HepG2 (cell line): ENCODE results near the gene LRIT2. TPM values are rescaled to one million over a fixed set of nuclear protein-coding genes. Genes with fewer than 3 reads are reported as not detected.

Source experiments
- KDM6A ChIP-seq: IDR thresholded peaks from 2 replicates; pipeline ENCODE4 v1.6.1; 2016; ENCODE audit warnings: low read depth
- RBM39 ChIP-seq: fragments of 200-400 bp; formaldehyde crosslinking; IDR thresholded peaks from one replicate; pipeline ENCODE4 v1.6.1; 2018; ENCODE audit warnings: antibody characterized with exemption, mild to moderate bottlenecking, low read depth, low read length; ENCODE audit not compliant: poor library complexity, severe bottlenecking
- TEAD2 ChIP-seq: sonication (generic); formaldehyde crosslinking; IDR thresholded peaks from 2 replicates; pipeline ENCODE4 v1.9.0; 2021; ENCODE audit warnings: missing genetic modification reagents
- U2AF2 ChIP-seq: fragments of 200-400 bp; formaldehyde crosslinking; IDR thresholded peaks from 2 replicates; pipeline ENCODE4 v1.6.1; 2017; ENCODE audit warnings: low read depth, mild to moderate bottlenecking, low read length
- ZC3H13 ChIP-seq: sonication (generic); formaldehyde crosslinking; IDR thresholded peaks from 2 replicates; pipeline ENCODE4 v1.8.1; 2023; ENCODE audit warnings: mild to moderate bottlenecking, missing genetic modification reagents, moderate library complexity
- ZNF292 ChIP-seq: sonication (generic); formaldehyde crosslinking; IDR thresholded peaks from 2 replicates; pipeline ENCODE4 v1.8.1; 2022; ENCODE audit warnings: mild to moderate bottlenecking, low read depth, missing genetic modification reagents, borderline replicate concordance
- polyA plus RNA-seq, 8 experiments: library from polyadenylated mRNA; depleted of rRNA in 3 of 8; stranded (reverse) in 7 of 8; unstranded in 1 of 8; fragments of >200 nt; fragmentation: Illumina TruSeq in 4 of 8; extraction: Trizol in 4 of 8; gene quantifications; 2 replicates each; pipeline versions ENCODE4 v1.2.1 to v1.2.3, GENCODE V29; 2011 to 2016; ENCODE audit warnings: low read depth in 4 of 8, missing spikeins in 1 of 8, mixed read lengths in 1 of 8; ENCODE audit not compliant: insufficient read depth in 1 of 8
- total RNA-seq, 5 experiments: library from RNA; depleted of rRNA; stranded (reverse); fragments of >200 nt; fragmentation: Illumina TruSeq; extraction: Trizol; gene quantifications; 2 replicates each; pipeline ENCODE4 v1.2.3, GENCODE V29; 2016; ENCODE audit warnings: low read depth in 1 of 5
- TF ChIP-seq, protein P1 (sequence below): IDR thresholded peaks from 2 replicates; pipeline ENCODE4 v1.6.1; 2018; ENCODE audit warnings: missing genetic modification reagents, mild to moderate bottlenecking, missing compliant biosample characterization
- TF ChIP-seq, protein P2 (sequence below): sonication (generic); formaldehyde crosslinking; IDR thresholded peaks from 2 replicates; pipeline ENCODE4 v1.5.0; 2020; ENCODE audit warnings: mild to moderate bottlenecking, missing genetic modification reagents, moderate library complexity
- TF ChIP-seq, protein P3 (sequence below): sonication (generic); formaldehyde crosslinking; IDR thresholded peaks from 2 replicates; pipeline ENCODE4 v1.4.0; 2020; ENCODE audit warnings: mild to moderate bottlenecking, missing genetic modification reagents
- TF ChIP-seq, protein P4 (sequence below): sonication (generic); formaldehyde crosslinking; IDR thresholded peaks from 2 replicates; pipeline ENCODE4 v1.4.0; 2020; ENCODE audit warnings: missing genetic modification reagents, borderline replicate concordance
- TF ChIP-seq, protein P5 (sequence below): IDR thresholded peaks from 2 replicates; pipeline ENCODE4 v1.6.1; 2012; ENCODE audit warnings: inconsistent platforms
- TF ChIP-seq, protein P6 (sequence below): sonication (generic); formaldehyde crosslinking; IDR thresholded peaks from 2 replicates; pipeline ENCODE4 v1.5.1; 2020; ENCODE audit warnings: mild to moderate bottlenecking, missing genetic modification reagents, moderate library complexity

The LRIT2 gene
- total and polyA plus RNA-seq, 2 of the 13 experiments (the other 11 are each of a cell fraction or from before 2014, with no cell fraction given) = not detected

DNA sequence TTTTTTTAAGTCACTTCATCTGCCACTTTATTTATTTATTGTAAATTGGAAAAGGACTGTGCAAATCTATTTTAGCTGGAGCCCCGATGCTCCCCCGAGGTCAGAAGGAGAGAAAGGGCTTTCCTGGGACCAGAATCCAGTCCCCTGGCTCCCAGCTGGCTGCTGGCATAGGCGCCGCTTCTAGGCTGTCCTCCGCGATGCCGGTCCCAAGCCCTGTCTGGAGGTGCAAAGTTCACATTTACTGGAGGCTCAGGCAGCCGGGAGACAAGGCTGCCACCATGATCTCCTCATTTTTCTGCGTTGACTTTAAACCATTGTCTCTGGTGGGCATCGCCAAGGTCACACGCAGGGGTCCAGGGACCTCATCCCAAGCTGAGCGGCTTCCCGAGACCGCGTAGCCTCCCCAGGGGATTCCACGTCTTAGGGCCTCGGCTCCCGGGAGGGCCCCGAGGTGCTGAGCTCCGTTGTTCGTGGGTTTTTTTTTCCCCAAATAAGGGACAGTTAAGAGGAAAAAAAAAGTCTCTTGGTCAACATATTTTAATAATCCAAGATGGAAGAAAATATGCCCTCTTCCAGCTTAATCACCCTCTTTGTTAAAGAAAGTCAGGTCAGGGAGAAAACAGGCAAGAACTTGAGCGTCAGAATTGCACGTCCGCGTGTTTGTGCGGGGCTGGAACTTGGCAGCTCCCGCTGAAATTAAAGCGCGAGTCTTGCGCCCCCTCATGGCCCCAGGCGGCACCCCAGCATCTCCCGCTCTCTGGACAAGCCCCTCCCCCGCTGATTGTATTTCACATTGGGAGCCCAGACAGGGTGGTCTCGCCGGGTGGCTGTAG is 31.4 kb upstream of the LRIT2 start (continued):
- TF ChIP-seq KDM6A (CRISPR knock-in tag) (no peak), TEAD2 (CRISPR knock-in tag) (no peak; the same call in 1 of the 2 replicates), ZNF292 (0 out of 2 replicates have a peak, but pooled peaks have one; percentile 20), ZC3H13 (CRISPR knock-in tag) (no peak), RBM39 (peak; percentile 24), U2AF2 (no peak)
- TF ChIP-seq, protein P1, sequence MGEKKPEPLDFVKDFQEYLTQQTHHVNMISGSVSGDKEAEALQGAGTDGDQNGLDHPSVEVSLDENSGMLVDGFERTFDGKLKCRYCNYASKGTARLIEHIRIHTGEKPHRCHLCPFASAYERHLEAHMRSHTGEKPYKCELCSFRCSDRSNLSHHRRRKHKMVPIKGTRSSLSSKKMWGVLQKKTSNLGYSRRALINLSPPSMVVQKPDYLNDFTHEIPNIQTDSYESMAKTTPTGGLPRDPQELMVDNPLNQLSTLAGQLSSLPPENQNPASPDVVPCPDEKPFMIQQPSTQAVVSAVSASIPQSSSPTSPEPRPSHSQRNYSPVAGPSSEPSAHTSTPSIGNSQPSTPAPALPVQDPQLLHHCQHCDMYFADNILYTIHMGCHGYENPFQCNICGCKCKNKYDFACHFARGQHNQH (CRISPR knock-in tag) = 0 out of 2 replicates have a peak, but pooled peaks have one; percentile 35
- TF ChIP-seq, protein P2, sequence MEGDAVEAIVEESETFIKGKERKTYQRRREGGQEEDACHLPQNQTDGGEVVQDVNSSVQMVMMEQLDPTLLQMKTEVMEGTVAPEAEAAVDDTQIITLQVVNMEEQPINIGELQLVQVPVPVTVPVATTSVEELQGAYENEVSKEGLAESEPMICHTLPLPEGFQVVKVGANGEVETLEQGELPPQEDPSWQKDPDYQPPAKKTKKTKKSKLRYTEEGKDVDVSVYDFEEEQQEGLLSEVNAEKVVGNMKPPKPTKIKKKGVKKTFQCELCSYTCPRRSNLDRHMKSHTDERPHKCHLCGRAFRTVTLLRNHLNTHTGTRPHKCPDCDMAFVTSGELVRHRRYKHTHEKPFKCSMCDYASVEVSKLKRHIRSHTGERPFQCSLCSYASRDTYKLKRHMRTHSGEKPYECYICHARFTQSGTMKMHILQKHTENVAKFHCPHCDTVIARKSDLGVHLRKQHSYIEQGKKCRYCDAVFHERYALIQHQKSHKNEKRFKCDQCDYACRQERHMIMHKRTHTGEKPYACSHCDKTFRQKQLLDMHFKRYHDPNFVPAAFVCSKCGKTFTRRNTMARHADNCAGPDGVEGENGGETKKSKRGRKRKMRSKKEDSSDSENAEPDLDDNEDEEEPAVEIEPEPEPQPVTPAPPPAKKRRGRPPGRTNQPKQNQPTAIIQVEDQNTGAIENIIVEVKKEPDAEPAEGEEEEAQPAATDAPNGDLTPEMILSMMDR = peak; percentile 74
- TF ChIP-seq, protein P3, sequence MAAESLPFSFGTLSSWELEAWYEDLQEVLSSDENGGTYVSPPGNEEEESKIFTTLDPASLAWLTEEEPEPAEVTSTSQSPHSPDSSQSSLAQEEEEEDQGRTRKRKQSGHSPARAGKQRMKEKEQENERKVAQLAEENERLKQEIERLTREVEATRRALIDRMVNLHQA (CRISPR knock-in tag) = no peak
- TF ChIP-seq, protein P4, sequence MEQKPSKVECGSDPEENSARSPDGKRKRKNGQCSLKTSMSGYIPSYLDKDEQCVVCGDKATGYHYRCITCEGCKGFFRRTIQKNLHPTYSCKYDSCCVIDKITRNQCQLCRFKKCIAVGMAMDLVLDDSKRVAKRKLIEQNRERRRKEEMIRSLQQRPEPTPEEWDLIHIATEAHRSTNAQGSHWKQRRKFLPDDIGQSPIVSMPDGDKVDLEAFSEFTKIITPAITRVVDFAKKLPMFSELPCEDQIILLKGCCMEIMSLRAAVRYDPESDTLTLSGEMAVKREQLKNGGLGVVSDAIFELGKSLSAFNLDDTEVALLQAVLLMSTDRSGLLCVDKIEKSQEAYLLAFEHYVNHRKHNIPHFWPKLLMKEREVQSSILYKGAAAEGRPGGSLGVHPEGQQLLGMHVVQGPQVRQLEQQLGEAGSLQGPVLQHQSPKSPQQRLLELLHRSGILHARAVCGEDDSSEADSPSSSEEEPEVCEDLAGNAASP (CRISPR knock-in tag) = no peak
- TF ChIP-seq, protein P5, sequence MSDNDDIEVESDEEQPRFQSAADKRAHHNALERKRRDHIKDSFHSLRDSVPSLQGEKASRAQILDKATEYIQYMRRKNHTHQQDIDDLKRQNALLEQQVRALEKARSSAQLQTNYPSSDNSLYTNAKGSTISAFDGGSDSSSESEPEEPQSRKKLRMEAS = peak; percentile 85
- TF ChIP-seq, protein P6, sequence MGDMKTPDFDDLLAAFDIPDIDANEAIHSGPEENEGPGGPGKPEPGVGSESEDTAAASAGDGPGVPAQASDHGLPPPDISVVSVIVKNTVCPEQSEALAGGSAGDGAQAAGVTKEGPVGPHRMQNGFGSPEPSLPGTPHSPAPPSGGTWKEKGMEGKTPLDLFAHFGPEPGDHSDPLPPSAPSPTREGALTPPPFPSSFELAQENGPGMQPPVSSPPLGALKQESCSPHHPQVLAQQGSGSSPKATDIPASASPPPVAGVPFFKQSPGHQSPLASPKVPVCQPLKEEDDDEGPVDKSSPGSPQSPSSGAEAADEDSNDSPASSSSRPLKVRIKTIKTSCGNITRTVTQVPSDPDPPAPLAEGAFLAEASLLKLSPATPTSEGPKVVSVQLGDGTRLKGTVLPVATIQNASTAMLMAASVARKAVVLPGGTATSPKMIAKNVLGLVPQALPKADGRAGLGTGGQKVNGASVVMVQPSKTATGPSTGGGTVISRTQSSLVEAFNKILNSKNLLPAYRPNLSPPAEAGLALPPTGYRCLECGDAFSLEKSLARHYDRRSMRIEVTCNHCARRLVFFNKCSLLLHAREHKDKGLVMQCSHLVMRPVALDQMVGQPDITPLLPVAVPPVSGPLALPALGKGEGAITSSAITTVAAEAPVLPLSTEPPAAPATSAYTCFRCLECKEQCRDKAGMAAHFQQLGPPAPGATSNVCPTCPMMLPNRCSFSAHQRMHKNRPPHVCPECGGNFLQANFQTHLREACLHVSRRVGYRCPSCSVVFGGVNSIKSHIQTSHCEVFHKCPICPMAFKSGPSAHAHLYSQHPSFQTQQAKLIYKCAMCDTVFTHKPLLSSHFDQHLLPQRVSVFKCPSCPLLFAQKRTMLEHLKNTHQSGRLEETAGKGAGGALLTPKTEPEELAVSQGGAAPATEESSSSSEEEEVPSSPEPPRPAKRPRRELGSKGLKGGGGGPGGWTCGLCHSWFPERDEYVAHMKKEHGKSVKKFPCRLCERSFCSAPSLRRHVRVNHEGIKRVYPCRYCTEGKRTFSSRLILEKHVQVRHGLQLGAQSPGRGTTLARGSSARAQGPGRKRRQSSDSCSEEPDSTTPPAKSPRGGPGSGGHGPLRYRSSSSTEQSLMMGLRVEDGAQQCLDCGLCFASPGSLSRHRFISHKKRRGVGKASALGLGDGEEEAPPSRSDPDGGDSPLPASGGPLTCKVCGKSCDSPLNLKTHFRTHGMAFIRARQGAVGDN (CRISPR knock-in tag) = peak; percentile 64
